AG09319 (cell line): ENCODE data around the gene ENO3.

ENCODE experiments used
- DNase-seq: peaks from one replicate; pipeline ENCODE4 v3.0.0-alpha.2; 2010; ENCODE audit warnings: low read depth; ENCODE audit errors: extremely low read depth
- TF ChIP-seq, protein P1 (sequence below): IDR thresholded peaks from 2 replicates; pipeline ENCODE4 v1.5.1; 2011; ENCODE audit warnings: low read depth, mild to moderate bottlenecking, inconsistent platforms, low read length, moderate library complexity

ENO3 gene

DNA sequence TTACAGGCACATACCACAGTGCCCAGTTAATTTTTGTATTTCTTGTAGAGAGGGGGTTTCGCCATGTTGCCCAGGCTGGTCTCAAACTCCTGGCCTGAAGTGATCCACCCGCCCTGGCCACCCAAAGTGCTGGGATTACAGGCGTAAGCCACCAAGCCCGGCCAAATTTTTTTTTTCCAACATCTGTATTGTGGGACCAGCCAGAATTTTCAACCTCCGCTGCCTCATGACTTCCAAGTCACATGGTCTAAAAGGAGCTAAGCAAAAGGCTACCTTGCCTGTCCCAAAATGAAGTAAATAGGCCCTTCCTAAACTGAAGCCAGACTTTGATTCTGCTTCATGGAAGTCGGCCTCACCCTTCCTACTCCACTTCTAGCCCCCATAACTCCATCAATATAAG, 20.9 kb downstream of the ENO3 start:
- no peak for DNase-seq
- TF ChIP-seq, protein P1, sequence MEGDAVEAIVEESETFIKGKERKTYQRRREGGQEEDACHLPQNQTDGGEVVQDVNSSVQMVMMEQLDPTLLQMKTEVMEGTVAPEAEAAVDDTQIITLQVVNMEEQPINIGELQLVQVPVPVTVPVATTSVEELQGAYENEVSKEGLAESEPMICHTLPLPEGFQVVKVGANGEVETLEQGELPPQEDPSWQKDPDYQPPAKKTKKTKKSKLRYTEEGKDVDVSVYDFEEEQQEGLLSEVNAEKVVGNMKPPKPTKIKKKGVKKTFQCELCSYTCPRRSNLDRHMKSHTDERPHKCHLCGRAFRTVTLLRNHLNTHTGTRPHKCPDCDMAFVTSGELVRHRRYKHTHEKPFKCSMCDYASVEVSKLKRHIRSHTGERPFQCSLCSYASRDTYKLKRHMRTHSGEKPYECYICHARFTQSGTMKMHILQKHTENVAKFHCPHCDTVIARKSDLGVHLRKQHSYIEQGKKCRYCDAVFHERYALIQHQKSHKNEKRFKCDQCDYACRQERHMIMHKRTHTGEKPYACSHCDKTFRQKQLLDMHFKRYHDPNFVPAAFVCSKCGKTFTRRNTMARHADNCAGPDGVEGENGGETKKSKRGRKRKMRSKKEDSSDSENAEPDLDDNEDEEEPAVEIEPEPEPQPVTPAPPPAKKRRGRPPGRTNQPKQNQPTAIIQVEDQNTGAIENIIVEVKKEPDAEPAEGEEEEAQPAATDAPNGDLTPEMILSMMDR: no peak

DNA sequence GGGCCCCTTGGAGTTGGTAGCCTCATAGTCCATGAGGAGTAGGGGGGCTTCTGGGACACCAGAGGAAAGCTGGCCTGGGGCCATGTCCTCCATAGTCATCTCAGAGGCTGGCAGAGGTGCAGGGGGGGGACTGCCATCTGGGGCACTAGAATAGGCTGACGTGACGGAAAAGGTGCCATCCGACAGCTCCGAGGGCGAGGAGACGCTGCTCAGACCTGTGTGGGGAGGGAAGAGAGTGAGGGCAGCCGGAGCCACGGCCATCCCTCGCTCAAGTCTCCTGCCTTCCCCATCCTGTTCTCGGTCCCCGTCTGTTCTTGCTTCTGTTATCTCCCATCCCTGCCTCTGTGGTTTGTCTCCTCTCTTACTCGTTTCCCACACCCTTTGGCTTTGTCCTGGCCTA, 21.4 kb downstream of the ENO3 start:
- no peak for DNase-seq
- TF ChIP-seq, protein P1: no peak

DNA sequence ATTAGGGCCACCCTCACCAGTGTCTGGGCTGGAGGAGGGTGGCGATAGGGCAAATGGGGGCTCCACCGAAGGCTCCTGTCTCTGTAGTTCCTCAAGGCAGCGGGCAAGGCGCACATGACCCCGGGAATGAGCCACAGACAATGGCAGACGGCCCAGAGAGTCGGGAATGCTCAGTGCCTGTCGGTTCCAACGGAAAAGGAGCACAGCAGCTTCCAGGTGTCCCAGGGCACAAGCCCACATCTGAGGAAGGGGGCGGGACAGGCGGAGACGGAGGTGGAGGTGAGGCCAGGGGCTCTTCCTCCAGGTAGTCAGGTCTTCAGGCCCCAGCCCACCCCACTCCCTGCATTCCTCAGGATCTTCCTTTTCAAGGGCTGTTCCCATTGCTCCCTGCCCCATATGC, 21.8 kb downstream of the ENO3 start:
- DNase-seq: no peak
- TF ChIP-seq, protein P1: no peak

DNA sequence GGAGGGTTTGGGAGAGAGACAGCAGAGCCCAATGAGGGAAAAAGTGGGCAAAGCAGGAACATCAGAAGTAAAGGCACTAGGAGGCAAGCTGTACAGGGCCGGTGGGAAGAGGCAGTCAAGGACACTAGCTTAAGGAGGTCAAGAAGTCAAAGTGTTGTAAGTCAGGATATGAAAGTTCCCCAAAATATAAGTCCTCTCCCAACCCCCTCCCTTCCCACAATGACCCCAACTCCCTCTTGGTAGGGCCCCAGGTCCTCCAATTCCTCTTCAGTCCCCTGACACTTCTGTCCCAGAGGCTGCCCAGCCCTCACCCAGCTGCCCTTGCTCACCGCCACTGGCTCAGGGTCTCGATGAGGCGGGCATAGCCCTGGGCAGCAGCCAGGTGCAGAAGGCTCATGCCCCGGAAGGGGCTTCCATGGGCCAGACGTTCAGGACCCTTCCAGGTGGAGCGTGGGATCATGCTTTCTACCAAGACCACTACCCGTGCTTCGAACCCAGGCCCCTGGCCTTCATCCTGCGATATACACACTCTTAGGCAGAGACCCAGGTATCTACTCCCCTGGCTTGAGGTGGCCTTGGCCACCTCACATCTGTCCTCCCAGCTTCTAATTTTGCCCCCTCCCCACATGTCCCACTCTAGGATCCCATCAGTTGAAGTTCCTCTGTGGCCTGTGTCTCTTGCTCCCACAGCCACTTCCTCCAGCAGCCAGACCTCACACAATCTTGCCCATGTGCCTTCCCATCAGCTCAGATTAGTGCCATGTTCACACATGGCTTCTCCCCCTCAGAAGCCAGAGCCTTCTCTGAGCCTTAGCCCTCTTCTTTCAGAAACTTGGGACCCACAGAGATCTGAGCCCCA, 22.6 kb downstream of the ENO3 start:
- TF ChIP-seq, protein P1: no peak
- DNase-seq: no peak

DNA sequence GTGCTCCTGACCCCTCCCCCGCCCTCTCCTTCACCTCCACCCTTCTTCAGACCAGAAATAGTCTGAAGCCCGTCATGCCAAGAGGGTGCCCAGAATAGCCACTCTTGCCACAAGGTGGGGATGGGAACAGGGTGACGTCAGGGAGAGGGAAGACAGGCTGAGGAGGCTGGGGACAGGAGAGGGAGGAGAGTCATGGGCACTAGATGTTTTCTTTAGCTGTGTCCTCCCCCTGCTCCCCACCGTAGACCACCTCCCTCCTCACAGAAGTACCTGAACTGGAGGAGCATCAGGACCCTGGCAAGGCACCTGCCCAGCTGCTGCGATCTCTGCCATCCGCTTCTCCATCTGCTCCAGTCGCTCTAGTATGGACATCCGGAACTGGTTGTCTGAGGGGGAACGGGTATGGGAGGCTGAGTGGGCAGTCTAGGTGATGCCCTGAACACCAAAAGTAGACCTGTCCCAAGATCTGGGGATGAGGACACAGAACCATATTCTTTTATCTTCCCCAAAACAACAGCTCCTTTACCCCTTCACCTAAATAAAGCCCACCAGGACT, 23.3 kb downstream of the ENO3 start:
- DNase-seq: no peak
- TF ChIP-seq, protein P1: no peak

DNA sequence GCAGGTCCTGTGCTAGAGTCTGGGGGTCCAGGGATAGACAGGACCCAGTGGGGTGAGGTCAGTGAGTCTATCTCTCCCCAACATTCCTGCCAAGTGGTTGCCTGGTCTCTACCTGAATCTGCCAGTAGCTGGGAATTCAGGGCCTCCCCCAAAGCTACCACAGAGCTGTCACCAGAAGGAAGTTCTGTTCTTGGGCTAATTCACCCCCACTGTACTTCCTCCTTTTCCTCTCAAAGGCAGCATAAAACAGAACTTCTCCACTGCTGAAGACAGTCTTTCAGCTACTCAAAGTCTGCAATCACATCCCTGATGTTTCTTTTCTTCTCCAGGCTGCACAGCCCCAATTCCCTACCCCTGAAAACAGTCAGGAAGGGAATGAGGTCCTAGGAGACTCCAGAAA, 27.8 kb downstream of the ENO3 start:
- TF ChIP-seq, protein P1: no peak
- no peak for DNase-seq

DNA sequence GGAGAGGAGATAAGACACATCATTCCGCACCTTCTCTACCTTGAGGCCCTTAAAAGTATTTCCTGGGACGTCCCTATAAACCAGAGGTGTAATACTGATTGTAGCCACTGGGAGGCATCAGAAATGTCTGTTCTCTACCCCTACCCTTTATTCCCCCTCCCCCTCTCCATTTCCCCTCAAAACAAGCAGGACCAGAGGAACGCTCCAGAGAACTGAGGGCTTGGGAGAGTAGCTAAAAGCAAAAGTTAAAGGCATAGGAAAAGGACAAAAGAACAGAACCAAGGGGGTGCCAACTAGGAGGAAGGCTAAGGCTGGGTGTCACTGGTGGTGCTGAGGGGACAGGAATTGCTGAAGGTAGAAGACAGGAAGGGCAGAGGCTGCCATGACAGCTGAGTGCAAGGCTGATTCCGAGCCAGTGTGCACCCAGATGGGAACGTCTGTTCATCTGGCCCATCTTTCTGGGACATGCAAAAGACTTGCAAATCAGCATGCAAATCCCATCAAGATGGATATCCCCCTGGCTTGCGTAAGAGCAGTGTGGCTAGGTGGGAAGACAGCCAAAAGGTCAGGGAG, 29.8 kb downstream of the ENO3 start:
- DNase-seq: no peak
- TF ChIP-seq, protein P1: peak; percentile 62
